Neutrophil (primary cell): ENCODE measurements around the gene CLASP2.

ENCODE experiments used
- H3K27ac ChIP-seq: fragments of 200-600 bp; sonication (generic); 2 replicates; pipeline ENCODE4 v1.5.1; 2016; ENCODE audit warnings: mild to moderate bottlenecking, moderate library complexity
- H3K27me3 ChIP-seq: fragments of 200-600 bp; sonication (generic); 2 replicates; pipeline ENCODE4 v1.6.0; 2016; ENCODE audit warnings: mild to moderate bottlenecking
- H3K36me3 ChIP-seq: fragments of 200-600 bp; sonication (generic); 2 replicates; pipeline ENCODE4 v1.5.1; 2017
- H3K4me1 ChIP-seq, 2 experiments: fragments of 200-600 bp in 1 of 2; sonication (generic) in 1 of 2; 1 replicate in 1 of 2; 2 replicates in 1 of 2; pipeline versions ENCODE4 v1.5.1 to v1.6.1; 2013 to 2016; ENCODE audit warnings: low read depth in 1 of 2, low read length in 1 of 2, mild to moderate bottlenecking in 1 of 2, moderate library complexity in 1 of 2; ENCODE audit not compliant: control insufficient read depth in 1 of 2, insufficient read depth in 1 of 2
- H3K4me3 ChIP-seq, 2 experiments: fragments of 200-600 bp in 1 of 2; sonication (generic) in 1 of 2; 1 replicate in 1 of 2; 2 replicates in 1 of 2; pipeline ENCODE4 v1.5.1; 2013 to 2016; ENCODE audit warnings: low read depth in 1 of 2, low read length in 1 of 2, mild to moderate bottlenecking in 1 of 2, moderate library complexity in 1 of 2
- H3K9me3 ChIP-seq: fragments of 200-600 bp; sonication (generic); 2 replicates; pipeline ENCODE4 v1.5.1; 2016
- TF ChIP-seq, protein P1 (sequence below): fragments of 200-600 bp; sonication (generic); IDR thresholded peaks from 2 replicates; pipeline ENCODE4 v1.5.1; 2016; ENCODE audit warnings: antibody characterized with exemption

Gene CLASP2

DNA sequence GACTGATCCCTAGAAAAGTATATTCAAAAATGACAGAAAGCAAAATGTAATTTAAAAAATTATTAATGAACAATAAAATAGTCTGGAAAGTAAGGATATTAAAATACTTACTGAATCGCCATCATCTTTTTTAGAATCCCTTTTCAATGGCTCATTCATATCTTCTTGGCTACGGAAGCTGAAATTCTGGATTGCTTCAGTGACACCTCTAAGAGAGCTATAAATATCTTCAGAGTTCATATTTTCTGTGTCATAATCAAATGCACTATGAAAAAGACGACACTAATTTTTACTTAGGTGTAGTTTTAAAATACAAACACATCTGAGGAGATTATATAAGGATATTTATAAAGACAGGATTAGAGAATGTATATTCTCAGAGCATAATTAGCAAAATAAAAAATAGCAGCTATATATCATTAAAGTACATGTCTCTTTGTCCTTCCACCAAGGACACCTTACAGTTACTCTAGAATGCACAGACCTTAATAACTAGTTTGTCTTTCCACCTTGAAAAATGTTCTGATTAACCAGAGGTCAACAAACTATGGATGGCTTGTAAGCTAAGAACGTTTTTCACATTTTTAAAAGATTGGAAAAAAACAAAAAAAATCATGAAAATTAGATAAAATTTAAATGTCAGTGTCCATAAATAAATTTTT is 179.2 kb downstream of the CLASP2 start:
- TF ChIP-seq, protein P1, sequence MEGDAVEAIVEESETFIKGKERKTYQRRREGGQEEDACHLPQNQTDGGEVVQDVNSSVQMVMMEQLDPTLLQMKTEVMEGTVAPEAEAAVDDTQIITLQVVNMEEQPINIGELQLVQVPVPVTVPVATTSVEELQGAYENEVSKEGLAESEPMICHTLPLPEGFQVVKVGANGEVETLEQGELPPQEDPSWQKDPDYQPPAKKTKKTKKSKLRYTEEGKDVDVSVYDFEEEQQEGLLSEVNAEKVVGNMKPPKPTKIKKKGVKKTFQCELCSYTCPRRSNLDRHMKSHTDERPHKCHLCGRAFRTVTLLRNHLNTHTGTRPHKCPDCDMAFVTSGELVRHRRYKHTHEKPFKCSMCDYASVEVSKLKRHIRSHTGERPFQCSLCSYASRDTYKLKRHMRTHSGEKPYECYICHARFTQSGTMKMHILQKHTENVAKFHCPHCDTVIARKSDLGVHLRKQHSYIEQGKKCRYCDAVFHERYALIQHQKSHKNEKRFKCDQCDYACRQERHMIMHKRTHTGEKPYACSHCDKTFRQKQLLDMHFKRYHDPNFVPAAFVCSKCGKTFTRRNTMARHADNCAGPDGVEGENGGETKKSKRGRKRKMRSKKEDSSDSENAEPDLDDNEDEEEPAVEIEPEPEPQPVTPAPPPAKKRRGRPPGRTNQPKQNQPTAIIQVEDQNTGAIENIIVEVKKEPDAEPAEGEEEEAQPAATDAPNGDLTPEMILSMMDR: no peak

DNA sequence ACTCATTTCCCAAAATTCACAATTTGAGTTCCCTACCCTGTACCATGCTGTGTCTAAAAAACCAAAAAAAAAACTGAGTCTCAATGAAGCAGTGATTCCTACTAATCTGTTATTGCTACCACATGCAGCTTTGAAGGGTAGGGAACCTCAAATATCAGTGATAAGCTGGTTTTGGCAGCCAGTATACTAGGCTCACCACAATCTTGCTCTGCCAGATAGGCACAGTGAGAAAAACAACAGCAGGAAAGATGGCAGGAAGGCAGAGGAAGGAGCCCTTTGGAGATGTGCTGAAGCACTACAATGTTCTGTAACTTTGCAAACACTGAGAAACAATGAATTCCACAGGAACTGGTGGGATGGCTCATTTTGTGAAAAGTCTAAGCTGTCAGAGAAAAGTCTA is 180.9 kb downstream of the CLASP2 start:
- Histone ChIP-seq H3K4me3 (no peak overlapping the region), H3K27ac (no peak overlapping the region), H3K36me3 (peaks cover 47% of the 10 kb centered on the region), H3K27me3 (no peaks in the 10 kb centered on the region), H3K9me3 (no peaks in the 10 kb centered on the region), H3K4me1 (no peaks in the 10 kb centered on the region)
- TF ChIP-seq, protein P1: no peak

More for the DNA sequence above, 179.2 kb downstream of the CLASP2 start:
- Histone ChIP-seq H3K36me3 (peaks cover 45% of the 10 kb centered on the region), H3K27me3 (no peaks in the 10 kb centered on the region), H3K9me3 (no peaks in the 10 kb centered on the region), H3K4me3 (no peak overlapping the region), H3K4me1 (no peaks in the 10 kb centered on the region), H3K27ac (no peak overlapping the region)

DNA sequence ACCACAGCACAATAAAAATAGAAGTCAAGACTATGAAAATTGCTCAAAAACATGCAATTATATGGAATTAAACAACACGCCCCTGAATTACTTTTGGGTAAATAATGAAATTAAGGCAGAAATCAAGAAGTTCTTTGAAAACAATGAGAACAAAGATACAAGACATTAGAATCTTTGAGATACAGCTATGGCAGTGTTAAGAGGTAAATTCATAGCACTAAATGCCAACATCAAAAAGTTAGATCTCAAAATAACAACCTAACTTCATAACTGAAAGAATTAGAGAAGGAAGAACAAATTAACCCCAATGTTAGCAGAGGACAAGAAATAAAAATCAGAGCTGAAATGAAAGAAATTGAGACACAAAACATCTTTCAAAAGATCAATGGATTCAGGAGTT is 191.3 kb downstream of the CLASP2 start:
- Histone ChIP-seq H3K27me3 (no peaks in the 10 kb centered on the region), H3K36me3 (peaks cover 6% of the 10 kb centered on the region), H3K4me3 (no peak overlapping the region), H3K9me3 (peaks cover 5% of the 10 kb centered on the region), H3K27ac (no peak overlapping the region), H3K4me1 (no peaks in the 10 kb centered on the region)
- TF ChIP-seq, protein P1: no peak

DNA sequence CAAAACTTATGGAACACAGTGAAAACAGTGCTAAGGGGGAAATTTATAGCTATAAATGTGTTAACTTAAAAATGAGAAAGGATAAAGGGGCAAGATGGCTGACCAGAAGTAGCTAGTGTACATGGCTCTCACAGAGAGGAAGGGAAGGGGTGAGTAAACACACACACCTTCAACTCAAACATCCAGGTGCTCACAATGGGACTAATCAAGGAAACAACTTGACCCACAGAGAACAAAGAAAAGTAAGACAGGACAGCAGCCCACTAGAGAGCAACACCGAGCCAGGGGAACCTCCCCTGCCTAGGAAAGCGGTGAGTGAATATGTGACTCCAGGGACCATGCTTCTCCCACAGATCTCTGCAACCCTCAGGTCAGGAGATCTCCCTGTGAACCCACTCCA is 192.8 kb downstream of the CLASP2 start:
- TF ChIP-seq, protein P1: no peak
- peaks cover 5% of the 10 kb centered on the region for H3K9me3 ChIP-seq
- no peaks in the 10 kb centered on the region for H3K36me3 ChIP-seq
- H3K4me1 ChIP-seq: no peaks in the 10 kb centered on the region
- H3K27ac ChIP-seq: no peak overlapping the region
- H3K27me3 ChIP-seq: no peaks in the 10 kb centered on the region
- no peak overlapping the region for H3K4me3 ChIP-seq

DNA sequence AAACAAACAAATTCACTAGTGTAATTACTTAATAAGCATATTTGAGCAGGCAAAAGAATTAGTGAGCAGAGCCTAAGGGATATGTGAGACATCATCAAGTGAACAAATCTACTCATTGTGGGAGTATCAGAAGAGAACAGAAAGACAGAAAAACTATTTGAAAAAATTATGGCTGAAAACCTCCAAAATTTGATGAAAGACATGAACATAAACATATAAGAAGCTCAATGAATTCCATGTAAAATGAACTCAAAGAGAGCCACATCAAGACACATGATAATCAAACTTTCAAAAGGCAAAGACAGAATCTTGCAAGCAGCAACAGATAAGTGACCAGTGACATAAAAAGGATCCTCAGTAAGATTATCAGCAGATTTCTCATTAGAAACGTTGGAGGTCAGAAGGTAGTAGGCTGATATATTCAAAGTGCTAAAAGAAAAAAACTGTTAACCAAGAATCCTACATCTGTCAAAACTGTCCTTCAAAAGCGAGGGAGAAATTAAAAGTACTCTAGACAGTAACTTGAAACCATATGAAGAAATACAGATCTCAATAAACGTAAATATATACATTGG is 194.9 kb downstream of the CLASP2 start:
- TF ChIP-seq, protein P1: no peak
- no peaks in the 10 kb centered on the region for H3K4me1 ChIP-seq
- no peak overlapping the region for H3K27ac ChIP-seq
- H3K27me3 ChIP-seq: no peaks in the 10 kb centered on the region
- no peak overlapping the region for H3K4me3 ChIP-seq
- H3K9me3 ChIP-seq: peaks cover 5% of the 10 kb centered on the region
- no peaks in the 10 kb centered on the region for H3K36me3 ChIP-seq
